ENCODE measurements around the gene MCRIP1.
"Not testable (repeated sequence)": the region's sequence is repeated elsewhere in the genome, so short reads cannot be mapped to it uniquely, and the experiment has no call there.

Gene MCRIP1

DNA sequence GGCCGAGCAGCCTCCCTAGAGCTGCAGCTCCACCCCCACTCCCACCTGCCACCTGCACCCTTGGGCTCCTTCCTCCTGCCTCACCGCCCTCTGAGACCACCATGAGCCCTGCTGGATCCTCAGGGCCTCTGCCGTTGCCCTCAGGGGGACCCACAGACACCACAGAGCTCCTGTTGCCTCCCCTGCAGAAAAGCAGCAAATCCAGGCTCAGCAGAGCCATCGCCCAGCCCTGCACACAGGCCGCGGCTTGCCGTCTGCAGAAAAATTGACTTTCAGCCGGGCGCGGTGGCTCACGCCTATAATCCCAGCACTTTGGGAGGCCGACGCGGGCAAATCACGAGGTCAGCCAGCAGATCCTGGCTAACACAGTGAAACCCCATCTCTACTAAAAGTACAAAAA lies 8.8 kb upstream of the MCRIP1 start:
- in situ Hi-C loops (cut with HindIII; ENCODE audit: low sequenced_read_pairs) = no loop called here

DNA sequence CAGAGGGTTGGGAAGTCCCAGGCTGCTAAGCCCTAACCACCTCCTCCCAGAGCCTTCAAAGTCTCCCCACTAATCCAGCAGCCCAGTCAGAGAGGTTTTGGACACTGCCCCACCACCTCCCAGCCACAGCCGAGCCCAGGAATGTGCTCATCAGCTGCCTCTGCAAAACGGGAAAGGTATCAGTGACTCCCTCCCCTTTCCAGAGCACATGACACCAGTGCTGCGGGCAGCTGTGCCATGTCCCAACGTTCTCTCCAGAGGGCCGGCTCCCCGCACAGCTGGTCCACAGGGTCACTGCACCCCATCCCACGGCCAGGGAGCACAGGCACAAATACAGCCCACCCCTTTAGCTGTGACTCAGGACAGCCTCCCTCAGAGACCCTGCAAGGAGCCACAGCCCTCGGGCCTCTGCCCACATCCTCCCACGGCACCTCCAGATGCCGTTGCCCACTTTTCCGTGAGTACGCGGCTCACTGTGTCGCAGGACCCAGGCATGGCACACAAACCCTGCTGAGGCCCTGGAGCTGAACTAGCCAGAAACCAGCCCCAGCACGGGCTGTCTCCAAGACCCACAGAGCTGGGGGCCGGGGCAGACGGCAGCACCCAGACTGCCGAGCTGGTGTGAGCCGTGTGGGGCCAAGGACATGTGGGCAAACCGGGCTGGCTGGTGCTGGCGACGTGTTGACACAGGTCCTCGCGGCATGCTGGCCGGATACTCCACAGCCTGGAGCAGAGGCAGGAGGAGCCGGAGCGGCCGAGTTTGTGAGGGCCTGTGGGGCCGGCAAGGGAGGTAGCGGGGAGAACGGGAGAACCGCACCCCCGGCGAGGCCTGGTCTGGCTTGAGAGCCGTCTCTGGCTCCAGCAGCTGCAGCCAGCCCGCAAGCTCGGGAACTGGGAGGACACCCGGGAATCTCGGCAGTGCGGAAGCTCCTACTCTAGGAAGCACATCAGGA lies 8.0 kb upstream of the MCRIP1 start:
- in situ Hi-C loops (cut with HindIII; ENCODE audit: low sequenced_read_pairs) = no loop called here

DNA sequence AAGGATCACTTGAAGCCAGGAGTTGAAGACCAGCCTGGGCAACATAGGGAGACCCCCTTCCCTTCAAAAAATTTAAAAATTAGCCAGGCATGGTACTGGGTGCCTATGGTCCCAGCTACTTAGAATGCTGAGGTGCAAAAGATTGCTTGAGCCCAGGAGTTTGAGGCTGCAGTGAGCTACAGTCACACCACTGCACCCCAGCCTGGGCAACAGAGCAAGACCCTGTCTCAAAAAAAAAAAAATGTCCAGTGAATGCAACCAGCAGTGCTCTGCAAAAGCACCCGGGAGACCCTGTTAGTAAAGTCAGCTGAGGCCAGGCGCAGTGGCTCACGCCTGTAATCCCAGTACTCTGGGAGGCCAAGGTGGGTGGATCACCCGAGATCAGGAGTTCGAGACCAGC lies 7.0 kb upstream of the MCRIP1 start:
- in situ Hi-C loops (cut with HindIII; ENCODE audit: low sequenced_read_pairs) = not testable (repeated sequence)

DNA sequence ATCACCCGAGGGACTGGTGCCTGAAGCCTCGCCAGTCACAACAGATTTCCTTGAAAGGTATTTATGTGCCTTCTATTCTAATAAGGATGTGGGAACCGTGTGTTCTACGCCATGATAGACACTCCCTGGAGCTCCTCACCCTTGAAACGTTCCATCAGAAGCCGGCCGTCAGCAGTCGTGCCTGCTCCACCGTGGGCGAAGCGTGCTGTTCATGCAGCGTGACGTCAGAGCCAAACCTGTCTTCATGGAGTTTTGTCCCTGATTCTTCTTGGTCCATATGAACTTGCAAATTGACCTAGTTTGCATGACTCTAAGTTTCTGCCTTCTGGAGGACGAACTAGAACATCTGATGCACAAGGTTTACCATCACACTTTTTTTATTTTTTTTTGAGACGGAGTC lies 6.2 kb upstream of the MCRIP1 start:
- in situ Hi-C loops (cut with HindIII; ENCODE audit: low sequenced_read_pairs) = no loop called here

DNA sequence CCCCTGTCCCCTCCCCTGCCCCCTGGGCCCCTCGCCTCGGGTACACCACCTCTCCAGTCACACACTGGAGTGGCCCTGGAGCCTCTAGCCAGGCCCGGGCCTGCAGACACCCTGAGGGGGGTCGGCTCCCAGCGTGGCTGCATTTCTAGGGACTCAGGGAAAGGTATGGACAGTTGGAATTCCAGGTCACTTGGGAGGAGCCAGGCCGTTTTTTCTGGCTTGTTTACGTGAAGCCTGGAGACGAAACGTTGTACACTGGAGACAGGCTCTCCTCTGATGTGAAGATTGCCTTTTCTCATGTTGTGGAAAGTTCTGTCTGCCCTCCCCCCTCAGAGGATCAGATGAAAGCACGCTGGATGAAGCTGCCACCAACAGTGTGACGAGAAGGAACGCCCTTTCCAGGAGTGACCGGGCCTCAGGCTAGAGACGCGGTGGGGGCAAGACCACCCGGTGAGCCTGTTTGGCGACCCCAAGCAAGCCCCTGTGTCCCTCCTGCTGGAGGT lies 5.7 kb upstream of the MCRIP1 start:
- in situ Hi-C loops (cut with HindIII; ENCODE audit: low sequenced_read_pairs) = no loop called here

DNA sequence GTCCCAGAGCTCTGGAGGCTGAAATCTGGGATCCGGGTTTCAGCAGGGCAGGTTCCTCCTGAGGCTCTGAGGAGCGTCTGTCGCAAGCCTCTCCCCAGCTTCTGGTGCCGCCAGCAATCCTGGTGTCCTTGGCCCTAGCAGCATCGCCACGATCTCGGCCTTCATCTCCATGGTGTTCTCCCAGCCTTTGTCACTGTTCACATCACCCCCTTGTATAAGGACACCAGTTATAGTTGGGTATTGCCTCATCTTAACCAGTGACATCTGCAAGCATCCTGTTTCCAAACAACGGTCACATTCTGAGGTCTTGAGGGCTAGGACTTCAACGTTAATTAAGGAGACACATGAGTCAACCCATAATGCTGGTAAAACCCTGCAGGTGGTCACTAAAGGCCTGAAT lies 4.5 kb upstream of the MCRIP1 start:
- in situ Hi-C loops (cut with HindIII; ENCODE audit: low sequenced_read_pairs) = no loop called here

DNA sequence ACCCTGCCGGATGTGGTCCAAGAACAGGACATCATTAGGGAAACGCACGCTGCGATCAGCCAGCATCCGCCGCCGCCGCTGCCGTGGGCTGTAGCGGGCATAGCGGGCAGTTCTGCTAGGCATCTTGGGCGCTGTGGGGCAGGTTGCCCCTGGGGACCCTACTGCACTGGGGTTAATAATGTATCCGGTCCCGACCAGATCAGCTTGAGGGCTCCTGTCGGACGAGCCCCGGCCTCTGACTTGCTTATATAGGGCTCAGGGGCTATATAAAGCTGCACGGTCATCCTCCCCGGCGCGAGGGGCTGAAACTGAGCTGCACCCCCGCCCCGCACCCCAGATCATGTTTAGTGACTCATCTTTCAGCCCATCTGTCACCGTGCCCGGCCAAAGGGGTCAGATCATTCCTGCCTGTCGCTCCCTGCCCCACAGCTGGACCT lies 1.8 kb upstream of the MCRIP1 start, which contains the start of gene PPP1R27:
TSS of gene PPP1R27 (minus strand) at position 220 of the 437 bp plus-strand sequence. CDS start at position 123, 97 bp downstream.
- in situ Hi-C loops (cut with HindIII; ENCODE audit: low sequenced_read_pairs) = no loop called here

DNA sequence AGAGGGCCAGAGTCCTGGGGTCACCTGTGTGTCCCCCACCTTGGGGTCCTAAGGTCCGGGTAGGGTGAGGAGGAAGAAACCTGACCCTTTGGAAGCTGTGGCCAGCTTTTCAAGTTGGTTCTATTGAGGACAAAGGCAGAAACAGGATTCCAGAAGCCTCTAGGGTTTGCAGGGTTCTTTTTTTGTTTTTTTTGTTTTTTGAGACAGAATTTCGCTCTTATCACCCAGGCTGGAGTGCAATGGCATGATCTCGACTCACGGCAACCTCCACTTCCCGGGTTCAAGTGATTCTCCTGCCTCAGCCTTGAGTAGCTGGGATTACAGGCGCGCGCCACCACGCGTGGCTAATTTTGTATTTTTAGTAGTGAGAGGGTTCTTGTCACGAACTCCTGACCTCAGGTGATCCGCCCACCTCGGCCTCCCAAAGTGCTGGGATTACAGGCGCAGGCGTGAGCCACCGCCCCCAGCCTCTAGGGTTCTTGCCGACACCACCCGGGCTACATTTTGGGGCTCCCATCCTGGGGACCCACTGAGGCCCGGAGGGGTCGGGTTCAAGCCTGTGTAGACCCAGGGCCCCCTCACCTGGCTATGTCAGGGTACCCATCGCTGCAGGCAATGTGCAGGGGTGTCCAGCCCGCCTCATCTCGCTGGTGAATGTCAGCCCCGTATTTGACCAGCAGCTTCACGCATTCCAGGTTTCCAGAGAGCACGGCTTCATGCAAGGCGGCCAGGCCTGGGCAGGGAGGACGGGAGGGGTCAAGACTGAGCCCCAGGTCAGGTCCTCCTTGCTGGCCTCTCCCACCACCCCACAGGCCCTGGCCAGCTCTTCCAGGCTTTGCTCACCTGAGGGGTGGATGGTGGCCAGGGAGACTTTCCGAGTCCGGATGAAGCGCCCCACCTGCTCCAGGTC lies 1.1 kb upstream of the MCRIP1 start:
- in situ Hi-C loops (cut with HindIII; ENCODE audit: low sequenced_read_pairs) = no loop called here

DNA sequence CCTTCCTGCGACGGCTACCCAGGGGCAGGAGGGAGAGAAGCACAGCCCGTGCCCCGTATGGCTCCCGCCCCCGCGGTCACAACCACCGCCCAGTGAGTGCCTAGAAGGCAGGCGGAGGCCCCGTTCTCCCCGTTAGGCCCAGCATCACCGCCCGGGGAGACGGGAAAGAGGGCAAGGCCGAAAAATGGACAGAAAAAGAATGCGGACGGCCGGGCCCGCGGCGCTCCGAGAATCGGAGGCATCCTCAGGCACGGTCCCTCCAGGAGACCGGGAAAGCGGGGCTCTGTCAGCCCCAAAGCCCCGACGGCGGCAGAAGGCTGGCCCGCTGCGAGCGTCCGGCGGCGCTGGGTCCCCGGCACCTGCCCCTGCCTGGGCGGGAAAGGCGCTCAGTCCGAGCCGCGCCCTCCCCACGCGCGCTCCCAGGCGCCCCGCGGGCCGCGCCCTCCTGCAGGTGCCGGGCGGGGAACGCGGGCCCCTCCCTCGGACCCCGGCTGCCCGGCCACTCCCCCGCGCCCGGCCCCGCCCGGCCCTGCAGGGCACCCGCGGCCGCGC lies 407 bp downstream of the MCRIP1 start:
- in situ Hi-C loops (cut with HindIII; ENCODE audit: low sequenced_read_pairs) = no loop called here

DNA sequence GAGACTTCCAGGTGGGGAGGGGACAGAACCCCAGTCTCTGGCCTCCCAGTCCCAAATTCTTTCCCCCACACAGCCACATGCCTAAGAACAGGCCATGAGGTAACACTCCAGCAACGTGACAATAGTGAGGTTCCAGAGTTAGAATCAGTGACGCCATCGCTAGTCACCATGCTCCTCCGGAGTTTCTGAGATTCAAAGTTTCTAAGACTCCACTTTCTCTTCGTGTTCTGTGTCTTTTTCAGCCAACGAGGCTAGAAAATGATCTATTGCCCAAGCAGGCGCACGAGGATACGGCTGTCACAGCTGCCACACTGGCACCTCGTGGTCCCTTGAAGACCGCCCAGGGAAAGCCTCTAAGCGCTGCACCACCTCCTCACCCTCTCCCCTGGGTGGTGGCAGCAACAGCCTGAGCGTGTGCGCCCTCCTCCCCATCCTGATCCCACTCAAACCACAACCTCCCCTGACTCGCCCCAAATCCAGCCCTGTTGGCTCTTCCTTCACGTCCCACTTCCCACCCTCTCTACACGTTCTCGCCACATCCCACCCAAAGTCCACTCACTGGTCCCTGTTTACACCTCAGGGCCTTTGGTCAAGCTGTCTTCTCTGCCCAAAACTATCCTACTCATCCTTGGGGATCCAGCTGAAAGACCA lies 1.0 kb downstream of the MCRIP1 start:
- in situ Hi-C loops (cut with HindIII; ENCODE audit: low sequenced_read_pairs) = no loop called here

DNA sequence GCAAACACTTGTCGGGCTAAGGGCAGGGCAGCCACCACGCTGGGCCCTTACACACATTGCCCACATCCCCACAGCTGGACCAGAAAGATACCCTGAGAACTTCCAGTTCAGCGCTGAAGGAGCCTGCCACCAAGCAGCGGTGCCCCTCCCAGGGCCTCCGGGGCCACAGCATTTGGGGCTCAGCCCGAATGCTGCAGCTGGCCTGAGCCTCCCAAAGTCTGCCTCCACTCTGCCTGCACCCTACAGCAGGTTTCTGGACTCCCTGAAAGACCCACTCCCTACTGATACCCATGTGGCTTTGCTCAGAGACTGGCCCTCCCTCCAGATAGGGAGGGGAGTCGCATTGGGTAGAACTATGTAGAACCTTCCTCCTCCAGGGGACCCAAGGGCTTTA lies 1.5 kb downstream of the MCRIP1 start:
- in situ Hi-C loops (cut with HindIII; ENCODE audit: low sequenced_read_pairs) = no loop called here

DNA sequence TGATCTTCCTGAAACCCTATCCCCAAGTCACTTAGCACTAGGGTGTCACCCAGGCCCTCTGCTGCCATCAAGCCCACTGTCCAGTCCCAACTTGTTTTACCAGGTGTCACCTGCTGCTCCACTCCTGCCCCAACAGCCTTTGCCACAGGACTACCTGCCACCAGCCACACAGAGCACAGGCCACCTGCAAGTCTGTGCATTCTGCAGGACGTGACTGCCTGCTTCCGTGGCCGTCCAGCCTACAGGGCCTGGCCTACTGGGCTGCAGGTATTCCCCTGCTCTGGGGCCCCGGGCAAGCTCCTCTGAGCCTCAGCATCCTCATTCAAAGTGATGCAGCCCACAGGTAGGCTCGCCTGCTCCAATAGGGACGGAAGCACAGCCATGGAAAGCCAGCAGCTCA lies 3.2 kb downstream of the MCRIP1 start:
- in situ Hi-C loops (cut with HindIII; ENCODE audit: low sequenced_read_pairs) = no loop called here

DNA sequence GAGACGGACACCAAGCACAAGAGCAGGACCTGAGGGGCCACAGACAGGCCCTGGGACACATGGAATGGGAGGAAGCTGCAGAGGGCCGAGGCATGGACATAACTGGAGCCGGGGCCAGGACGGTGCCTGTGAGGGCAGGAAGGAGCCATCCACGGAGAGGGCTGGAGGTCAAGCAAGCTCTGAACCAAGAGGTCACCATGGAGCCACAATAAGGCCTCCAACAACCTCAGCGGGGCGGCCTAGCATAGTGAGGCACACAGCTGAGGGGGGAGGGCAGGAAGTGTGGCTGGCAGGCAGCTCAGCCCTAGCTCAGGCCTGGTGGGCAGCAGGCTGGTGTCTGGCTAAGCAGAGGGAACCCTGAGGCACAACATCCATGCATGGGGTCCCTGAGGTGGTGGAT lies 4.4 kb downstream of the MCRIP1 start:
- in situ Hi-C loops (cut with HindIII; ENCODE audit: low sequenced_read_pairs) = no loop called here

DNA sequence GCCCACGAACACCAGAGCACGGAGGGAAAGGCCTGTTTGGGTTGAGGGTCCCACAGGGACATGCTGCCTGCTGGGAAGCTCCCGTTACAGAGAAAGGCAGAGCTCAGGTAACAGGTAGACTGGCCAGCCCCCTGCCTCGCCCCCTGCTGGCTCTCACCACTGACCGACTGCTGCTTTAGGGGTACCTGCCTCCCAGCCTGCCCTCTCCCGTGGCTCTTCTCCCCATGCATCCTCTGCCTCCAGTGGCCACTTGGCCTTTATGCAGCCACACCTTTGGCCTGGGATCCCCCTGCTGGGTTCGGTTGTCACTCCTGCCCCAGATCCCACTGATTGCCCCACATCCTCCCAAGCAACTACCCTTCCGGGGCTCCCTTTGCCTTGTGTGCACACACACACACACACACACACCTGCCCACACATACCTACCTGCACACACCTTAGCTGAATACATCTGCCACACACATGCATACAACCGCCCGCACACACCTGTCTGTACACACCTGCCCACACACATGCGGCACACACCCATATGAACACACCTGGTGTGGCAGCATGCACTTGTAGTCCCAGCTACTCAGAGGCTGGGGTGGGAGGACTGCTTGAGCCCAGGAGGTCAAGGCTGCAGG lies 7.1 kb downstream of the MCRIP1 start:
- in situ Hi-C loops (cut with HindIII; ENCODE audit: low sequenced_read_pairs) = no loop called here

DNA sequence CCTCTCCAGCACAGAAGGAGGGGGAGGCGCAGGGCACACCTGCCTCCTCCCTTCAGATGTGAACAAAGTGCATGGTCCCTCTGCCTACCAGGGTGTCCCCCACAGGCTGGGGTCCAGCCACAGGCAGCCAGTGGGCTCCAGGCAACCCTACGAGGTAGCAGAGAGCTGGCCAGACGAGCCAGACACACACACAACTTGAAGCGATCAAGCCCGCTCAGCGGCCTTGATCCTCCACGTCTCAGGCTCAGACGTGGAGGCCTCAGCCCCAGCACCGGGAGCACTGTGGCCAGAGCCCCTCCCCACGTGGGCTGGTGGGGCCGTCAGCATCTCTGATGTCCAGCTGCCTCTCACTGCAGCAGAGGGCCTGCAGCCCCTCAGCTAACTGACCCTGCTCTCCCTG lies 8.5 kb downstream of the MCRIP1 start:
- in situ Hi-C loops (cut with HindIII; ENCODE audit: low sequenced_read_pairs) = no loop called here

DNA sequence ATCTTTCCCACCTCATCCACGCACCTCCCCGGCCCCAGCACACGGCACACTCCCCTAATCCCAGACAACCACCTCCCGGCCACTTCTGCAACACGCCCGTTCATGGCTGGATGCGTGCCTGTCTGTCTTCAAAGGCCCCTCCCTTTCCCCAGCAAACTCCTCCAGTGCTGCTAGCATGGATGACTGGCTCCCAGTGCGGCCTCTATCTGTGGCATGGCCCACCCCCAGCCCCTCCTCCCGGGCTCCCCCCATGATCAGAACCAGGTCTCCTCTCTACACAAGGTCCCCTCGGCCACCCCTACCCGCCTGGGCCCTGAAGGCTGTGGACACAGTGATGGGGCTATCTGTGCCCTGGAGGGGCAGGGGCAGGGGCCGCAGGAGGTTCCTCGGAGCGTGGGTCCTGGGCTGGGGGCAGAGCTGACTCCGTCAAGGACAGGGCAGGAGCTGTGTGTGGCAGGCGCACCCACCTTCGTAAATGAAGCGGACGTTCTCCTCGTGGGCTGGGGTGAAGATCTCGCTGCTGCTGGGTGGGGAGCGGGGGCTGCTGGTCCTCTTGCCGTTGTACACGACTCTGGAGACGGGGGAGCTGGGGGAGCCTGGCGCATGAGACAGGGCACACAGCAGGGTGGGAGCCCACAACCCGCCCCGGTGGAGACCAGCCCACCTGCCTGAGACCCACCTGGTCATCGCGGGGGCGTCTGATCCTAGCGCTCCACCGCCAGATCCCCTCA lies 9.1 kb downstream of the MCRIP1 start:
- in situ Hi-C loops (cut with HindIII; ENCODE audit: low sequenced_read_pairs) = no loop called here

DNA sequence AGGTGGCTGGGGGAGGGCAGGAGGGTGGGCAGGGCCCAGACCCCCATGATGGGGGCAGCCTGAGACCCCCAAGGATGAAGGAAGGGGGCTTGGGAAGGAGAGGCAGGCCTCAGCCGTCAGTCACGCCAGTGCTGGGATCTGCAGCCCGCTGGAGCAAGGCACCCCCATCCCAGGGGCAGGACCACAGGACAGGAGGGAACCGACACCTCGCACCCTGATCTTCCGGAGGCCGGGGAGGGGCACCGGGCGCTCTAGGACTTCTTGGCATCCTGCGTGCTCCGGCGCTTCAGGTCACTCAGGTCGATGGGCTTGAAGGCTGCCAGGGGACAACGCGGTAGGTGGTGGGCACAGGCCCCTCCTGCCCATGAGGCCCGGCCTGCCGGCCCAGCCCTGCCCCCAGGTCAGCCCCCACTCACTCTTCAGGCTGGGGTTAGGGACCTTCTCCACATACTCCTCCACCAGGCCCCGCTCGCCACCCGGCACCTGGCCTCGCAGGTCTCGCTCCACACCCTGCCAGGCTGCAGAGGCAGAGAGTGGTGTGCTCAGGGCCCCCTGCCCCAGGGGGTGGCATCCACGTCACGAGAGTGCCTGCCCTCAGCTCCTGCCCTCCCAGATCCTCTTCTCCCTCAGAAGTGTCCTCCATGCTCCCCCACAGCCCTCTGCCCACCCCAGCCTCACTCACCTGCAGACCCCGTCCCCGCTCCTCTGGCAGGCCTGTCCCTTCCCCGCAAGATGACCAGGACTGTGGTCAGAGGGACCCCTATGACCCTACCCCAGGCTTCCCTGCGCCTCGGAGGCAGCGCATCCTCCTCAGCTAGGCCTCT lies 9.9 kb downstream of the MCRIP1 start:
- in situ Hi-C loops (cut with HindIII; ENCODE audit: low sequenced_read_pairs) = no loop called here

DNA sequence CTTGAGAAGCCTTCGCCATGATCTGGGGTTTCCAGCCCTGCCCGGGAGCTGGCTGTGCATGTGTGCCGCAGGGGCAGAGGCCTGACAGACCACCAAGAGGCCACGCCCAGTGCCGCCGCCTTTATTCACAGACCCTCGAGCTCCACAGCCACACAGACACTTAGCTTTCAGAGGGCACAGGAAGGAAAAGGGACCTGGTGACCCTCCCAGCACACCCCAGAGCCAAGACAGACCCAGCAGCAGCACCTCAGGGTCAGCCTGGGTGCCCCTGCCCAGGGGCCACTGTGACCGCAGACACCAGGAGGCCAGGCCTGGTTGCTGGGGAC lies 10.8 kb downstream of the MCRIP1 start:
- in situ Hi-C loops (cut with HindIII; ENCODE audit: low sequenced_read_pairs) = no loop called here
